HG03045 (cell line): ENCODE measurements around the gene CDC45.

ENCODE experiments used
- ATAC-seq: cut with Tn5 transposase; IDR thresholded peaks from one replicate; pipeline ENCODE4 v1.9.1; 2021; ENCODE audit warnings: mild to moderate bottlenecking, moderate library complexity; ENCODE audit not compliant: unreplicated experiment

CDC45 gene

DNA sequence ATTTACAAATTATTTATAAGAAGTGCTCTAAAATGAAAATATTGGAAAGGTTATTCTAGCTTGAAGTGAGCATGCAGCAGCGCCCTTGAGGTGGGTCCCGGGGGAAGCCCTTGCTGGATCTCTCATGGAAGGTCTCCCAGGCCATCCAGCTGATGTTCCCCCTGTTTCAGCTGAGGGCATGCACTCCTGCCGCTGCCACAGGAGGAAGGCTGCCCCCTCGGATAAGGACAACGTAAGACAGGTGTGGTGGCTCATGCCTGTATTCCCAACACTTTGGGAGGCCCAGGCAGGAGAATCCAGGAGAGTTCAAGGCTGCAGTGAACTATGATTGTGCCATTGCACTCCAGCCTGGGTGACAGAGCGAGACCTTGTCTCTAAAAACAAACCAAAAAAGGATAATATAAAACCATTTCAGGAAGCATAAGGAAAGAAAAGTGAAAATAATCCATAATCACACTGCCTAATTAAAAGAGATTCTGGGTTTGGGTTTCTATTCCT, 15.0 kb downstream of the CDC45 start:
- no peak for ATAC-seq

GRCh38 chr22:19495562-19496323, 16.0 kb downstream of the CDC45 start:
- ATAC-seq = no peak

GRCh38 chr22:19496324-19496630, 16.6 kb downstream of the CDC45 start:
- ATAC-seq = no peak

DNA sequence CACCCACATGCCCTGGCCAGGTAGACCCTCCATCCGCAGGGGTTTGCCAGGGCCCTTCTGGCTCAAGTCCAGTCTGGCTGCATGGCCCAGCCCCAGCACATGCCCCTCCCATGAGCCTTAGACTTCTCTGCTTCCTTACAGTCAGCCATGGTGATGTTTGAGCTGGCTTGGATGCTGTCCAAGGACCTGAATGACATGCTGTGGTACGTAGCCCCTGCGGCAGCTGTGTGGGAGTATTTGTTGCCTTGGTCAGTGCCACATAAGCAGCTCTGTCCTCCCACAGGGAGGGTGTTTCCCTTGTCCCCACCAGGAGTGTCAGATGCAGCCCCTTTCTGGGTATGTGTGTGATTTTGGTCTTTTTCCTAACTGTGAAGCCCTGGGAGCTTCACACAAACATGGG, 17.5 kb downstream of the CDC45 start:
- ATAC-seq = no peak

DNA sequence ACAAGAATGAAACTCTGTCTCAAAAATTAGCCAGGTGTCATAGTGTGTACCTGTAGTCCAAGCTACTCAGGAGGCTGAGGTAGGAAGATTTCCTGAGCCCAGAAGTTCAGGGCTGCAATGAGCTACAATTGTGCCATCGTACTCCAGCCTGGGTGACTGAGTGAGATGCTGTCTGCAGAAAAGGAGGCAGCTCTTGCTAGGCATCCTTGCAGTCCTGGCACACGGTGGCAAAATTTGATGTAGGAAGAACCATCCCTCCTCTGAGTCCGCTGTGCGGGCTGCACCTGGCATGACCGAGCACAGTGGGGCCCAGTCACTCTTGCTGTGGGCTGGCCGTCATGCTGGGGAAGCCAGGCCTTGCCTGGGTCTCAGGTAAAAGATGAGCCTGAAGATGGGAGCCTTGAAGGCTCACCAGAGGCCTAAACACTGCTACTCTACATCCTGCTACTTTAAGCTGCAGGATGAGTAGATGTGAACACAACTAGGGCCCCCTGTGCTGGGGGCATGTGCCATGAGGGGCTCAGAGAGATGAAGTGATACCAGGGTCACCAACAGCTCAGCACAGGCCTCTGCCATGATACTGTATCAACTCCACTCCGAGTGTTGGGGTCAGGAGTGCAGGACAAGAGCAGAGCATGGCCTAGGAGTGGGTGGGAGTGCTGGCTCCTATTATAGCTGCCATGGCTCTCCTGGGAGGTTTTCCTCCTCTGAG, 18.6 kb downstream of the CDC45 start:
- no peak for ATAC-seq

GRCh38 chr22:19498866-19499190, 19.1 kb downstream of the CDC45 start:
- no peak for ATAC-seq

DNA sequence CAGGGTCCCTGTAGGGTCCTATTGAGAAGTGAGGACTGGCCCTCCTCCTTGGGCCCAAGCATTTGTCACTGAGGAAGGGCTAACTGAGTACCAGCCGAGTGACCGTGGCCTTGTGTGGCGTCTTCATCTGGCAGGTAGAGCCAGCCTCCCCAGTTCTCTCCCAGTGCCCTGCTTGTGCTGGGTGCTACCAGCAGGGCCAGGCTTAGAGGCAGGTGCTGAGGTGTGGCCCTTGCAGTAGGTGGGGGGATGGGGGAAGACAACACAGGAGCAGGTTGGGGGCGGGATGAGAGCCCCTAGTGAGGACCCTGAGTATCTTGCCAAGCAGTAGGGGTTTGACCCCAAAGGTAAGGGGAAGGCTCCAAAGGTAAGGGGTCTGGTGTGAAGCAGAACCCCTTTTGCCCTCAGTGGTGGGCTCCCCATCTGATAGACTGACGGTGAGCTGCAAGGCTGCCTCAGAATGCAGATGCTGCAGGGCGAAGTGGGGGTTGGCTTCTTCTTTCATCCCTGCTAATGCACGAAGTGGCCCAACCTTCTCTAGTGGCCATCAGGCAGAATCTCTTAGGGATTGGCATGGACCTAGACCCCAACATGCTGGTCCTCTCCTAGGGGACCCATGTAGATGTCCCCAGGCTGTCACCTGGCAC, 19.6 kb downstream of the CDC45 start:
- ATAC-seq = no peak

GRCh38 chr22:19499880-19500242, 20.1 kb downstream of the CDC45 start:
- no peak for ATAC-seq

GRCh38 chr22:19501897-19502447, 22.3 kb downstream of the CDC45 start:
- ATAC-seq = no peak

DNA sequence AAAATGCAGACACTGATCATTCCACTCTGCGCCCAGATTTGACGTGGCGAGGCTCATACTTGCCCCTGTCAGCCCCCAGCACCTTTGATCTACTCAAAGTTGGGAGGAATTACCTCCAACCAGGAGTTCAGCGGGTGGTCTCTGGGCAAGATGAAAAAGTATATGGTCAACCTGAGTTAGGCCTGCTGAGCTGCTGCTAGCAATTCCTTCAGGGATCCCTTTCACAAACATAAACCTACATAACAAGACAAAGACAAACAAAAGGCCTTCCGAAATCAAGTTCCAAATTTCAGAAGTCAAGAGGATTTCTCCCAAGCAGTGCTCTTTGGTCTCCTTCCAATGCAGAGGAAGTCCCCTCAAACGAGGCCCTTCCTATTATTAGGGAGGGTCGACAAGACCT, 23.6 kb downstream of the CDC45 start:
- no peak for ATAC-seq

GRCh38 chr22:19503869-19504268, 24.1 kb downstream of the CDC45 start:
- ATAC-seq = no peak

DNA sequence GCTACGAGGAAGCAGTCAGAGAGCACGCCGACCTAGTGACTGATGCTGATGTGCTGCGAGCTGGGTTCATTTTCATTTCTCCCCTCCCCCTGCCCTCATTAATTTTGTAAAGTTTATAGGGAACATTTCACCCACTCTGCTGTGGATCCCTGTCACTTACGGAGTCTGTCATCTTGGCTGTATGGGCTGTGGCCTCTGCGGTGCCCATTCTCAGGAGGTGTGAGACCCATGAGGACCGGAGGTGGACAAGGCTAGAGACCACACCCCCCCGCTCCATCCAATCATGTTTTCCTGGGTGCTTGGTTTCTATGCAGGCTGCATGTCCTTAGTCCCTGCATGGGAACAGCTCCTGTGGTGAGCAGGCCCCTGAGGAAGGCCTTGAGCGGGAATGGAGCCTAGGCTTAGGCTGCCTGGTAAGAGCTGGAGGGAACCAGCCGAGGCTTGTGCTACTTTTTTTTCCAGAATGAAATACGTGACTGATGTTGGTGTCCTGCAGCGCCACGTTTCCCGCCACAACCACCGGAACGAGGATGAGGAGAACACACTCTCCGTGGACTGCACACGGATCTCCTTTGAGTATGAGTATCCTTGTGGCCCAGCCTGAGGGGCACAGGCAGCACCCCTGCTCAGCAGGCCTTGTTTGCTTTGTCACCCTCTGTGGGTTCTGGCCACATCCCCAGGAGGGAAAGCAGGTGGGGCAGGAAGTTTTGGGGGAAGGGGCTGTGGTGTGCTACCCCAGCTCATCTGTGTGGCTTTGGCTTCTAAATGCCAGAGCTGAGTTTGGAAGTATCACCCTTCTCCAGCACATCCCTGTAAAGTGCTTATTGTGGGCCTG, 25.4 kb downstream of the CDC45 start:
- no peak for ATAC-seq

DNA sequence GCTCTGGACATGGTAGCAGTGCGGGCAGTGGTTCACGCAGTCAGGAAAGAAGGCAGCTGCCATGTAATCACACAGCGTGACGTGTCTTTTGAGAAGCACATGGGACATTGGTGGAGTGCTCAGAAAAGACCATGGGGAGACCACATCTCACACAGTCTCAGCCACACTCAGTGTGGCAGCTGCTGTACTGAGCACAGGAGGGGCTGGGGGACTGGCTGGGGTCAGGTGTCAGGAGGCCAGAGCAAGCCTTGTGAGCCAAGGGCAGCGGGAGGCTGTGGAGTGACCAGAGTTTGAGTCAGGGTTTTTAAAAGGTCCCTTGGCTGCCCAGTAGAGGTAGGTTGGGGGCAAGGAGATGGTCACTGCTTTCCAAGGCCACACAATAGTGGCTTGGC, 26.0 kb downstream of the CDC45 start:
- no peak for ATAC-seq

- no peak for ATAC-seq
These were observed 26.5 kb downstream of the CDC45 start for GRCh38 chr22:19506212-19506611.

DNA sequence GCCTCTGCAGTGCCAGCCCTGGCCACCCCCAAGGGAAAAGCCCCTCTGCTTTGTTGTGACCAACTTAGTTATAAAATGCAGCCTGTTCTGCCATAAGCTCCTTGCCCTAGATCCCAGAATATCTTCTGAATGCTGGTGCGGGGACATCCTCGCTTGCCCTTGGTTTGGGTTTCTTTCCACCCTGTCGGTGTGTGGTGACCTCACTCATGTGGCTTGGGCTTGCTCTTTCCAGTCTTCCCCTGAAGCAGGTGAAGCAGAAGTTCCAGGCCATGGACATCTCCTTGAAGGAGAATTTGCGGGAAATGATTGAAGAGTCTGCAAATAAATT, 27.8 kb downstream of the CDC45 start:
- no peak for ATAC-seq

- ATAC-seq = no peak
These were observed 28.5 kb downstream of the CDC45 start for GRCh38 chr22:19508024-19508776.

GRCh38 chr22:19509191-19509590, 29.5 kb downstream of the CDC45 start:
- ATAC-seq = no peak

DNA sequence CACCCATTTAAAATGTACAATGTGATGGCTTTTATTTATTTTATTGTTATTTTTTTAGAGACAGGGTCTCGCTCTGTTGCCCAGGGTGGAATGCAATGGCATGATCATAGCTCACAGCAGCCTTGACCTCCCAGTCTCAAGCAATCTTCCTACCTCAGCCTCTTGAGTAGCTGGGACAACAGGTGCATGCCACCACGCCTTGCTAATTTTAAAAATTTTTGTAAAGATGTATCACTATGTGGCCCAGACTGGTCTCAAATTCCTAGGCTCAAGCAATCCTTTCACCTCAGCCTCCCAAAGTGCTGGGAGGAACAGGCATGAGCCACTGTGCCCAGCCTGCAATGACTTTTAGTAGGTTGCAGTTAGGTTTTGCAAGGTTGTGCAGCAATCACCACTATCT, 30.2 kb downstream of the CDC45 start:
- ATAC-seq = no peak

- no peak for ATAC-seq
These were observed 31.2 kb downstream of the CDC45 start for GRCh38 chr22:19510919-19511341.

DNA sequence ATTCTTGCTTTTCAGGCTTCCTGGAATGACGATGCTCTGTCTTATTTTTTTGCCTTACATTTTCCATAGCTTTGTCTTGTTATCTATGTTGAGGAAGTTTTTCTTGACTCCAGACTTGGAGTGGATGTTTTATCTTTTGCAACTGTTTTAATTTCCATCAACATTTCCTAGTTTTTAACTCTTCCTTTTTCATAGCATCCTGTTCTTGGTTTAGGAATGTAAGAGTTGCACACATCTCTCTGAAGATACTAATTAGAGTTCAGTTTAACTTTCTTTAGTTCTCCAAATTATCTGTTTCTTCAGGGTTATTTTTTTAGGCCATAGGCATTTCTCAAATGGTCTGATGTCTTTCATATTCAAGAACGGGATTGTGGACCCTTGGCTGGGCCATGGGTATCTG, 34.1 kb downstream of the CDC45 start:
- ATAC-seq = no peak
